SK-N-SH (cell line): ENCODE results near the gene WBP1L.

Experiments
- CTCF ChIP-seq: fragments of 200-600 bp; sonication (generic); IDR thresholded peaks from 2 replicates; pipeline ENCODE4 v1.6.1; 2017; ENCODE audit warnings: antibody characterized with exemption, mild to moderate bottlenecking, moderate library complexity
- EP300 ChIP-seq, 2 experiments: IDR thresholded peaks; 2 replicates each; pipeline versions ENCODE4 v1.4.0 to v1.6.1; 2012; ENCODE audit warnings: borderline replicate concordance in 1 of 2, low read depth in 1 of 2, low read length in 1 of 2
- EZH2phosphoT487 ChIP-seq: fragments of 200-600 bp; sonication (generic); IDR thresholded peaks from 2 replicates; pipeline ENCODE4 v1.6.1; 2017; ENCODE audit warnings: low read depth, mixed run types, mild to moderate bottlenecking, antibody characterized with exemption, moderate library complexity, borderline replicate concordance
- GABPA ChIP-seq: IDR thresholded peaks from 2 replicates; pipeline ENCODE4 v1.4.0; 2012; ENCODE audit warnings: low read depth, mild to moderate bottlenecking
- GATA2 ChIP-seq: sonication (generic); formaldehyde crosslinking; IDR thresholded peaks from 2 replicates; pipeline ENCODE4 v1.5.0; 2020; ENCODE audit warnings: mild to moderate bottlenecking, missing genetic modification reagents
- POLR2AphosphoS5 ChIP-seq: IDR thresholded peaks from 2 replicates; pipeline ENCODE4 v1.6.1; 2012; ENCODE audit warnings: low read depth, low read length
- RCOR1 ChIP-seq: fragments of 150-350 bp; IDR thresholded peaks from 2 replicates; pipeline ENCODE4 v1.6.1; 2017; ENCODE audit warnings: antibody characterized with exemption, low read length
- TF ChIP-seq, protein P1 (sequence below): IDR thresholded peaks from 2 replicates; pipeline ENCODE4 v1.4.0; 2012; ENCODE audit warnings: low read depth

- TF ChIP-seq CTCF (peak; percentile 55; the same call in 1 of the 2 replicates), RCOR1 (no peak), EP300 (IDR thresholded peaks at IDR 0.05; ENCODE audit: borderline replicate concordance in 1 of 2, low read depth in 1 of 2, low read length in 1 of 2) (no peak), GABPA (no peak), GATA2 (CRISPR knock-in tag) (no peak), POLR2AphosphoS5 (no peak), EZH2phosphoT487 (no peak)
- TF ChIP-seq, protein P1, sequence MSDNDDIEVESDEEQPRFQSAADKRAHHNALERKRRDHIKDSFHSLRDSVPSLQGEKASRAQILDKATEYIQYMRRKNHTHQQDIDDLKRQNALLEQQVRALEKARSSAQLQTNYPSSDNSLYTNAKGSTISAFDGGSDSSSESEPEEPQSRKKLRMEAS, result no peak
These were observed 30.3 kb upstream of the WBP1L start for GRCh38 chr10:102713539-102713813.
